NCI-H2227 treated with DMSO at 0.1 percent for 48 hours (cell line): Measurements from ENCODE around the gene BET1L.
"Not testable (repeated sequence)": the region's sequence is repeated elsewhere in the genome, so short reads cannot be mapped to it uniquely, and the experiment has no call there.

Experiments used
- DNase-seq: peaks from one replicate; lab custom pipeline; 2025; lab: John Stamatoyannopoulos, UW

BET1L gene

DNA sequence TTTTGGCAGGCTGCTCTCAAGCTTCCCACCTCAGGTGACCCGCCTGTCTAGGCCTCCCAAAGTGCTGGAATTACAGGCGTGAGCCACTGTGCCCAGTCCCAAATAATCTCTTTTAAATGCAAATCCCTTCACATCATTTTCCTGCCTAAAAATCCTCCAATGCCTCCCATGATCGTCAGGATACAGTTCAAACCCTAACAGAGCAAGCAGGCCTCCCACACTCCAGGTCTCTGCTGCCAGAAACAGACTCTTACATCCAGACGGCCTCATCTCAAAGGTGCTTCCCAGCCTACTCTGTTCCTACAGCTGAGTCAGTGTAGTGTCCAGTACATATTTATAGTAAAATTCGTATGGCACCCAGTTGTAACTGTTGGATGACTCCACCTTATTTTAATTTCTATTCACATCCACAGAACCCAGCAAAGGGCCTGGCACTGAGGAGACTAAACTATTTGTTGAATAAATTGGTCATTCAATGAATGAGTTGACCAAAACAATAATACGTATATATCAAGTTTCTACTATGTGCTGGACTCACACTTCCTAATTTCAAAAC is 20.7 kb upstream of the BET1L start:
- DNase-seq: no peak

GRCh38 chr11:225734-226453 is 18.7 kb upstream of the BET1L start:
- no peak for DNase-seq

DNA sequence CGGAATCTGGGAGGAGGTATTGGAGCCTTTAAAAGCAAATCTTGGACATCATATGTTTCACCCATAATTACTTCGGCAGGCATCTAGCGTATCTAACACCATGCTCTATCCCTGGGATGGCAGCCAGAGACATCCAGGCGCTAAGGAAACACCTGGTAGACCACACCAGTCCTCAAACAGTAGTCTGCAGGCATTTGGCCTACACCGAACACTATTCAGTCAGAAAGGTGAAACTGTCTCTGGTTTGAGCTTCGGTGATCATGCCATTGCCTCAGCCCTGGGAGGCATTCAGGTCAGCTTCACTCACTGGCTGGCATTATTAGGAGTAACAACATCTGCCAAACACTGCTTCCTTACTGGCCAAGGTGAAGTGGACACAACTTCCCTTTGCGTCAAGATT is 17.2 kb upstream of the BET1L start:
- DNase-seq: no peak

DNA sequence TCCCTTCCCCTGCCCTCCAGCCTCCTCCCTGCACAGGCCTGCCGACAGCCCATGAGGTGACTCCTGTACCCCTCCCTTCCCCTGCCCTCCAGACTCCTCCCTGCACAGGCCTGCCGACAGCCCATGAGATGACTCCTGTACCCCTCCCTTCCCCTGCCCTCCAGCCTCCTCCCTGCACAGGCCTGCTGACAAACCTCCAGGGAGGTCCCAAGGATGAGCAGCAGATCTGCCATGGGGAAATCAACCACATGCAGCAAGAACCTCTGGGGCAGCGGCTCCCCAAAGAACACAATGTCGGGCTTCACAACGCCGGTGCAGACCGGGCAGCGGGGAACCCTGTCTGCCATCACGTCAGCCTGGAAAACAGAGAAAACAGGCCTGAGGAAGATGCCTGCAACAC is 16.7 kb upstream of the BET1L start:
- no peak for DNase-seq

DNA sequence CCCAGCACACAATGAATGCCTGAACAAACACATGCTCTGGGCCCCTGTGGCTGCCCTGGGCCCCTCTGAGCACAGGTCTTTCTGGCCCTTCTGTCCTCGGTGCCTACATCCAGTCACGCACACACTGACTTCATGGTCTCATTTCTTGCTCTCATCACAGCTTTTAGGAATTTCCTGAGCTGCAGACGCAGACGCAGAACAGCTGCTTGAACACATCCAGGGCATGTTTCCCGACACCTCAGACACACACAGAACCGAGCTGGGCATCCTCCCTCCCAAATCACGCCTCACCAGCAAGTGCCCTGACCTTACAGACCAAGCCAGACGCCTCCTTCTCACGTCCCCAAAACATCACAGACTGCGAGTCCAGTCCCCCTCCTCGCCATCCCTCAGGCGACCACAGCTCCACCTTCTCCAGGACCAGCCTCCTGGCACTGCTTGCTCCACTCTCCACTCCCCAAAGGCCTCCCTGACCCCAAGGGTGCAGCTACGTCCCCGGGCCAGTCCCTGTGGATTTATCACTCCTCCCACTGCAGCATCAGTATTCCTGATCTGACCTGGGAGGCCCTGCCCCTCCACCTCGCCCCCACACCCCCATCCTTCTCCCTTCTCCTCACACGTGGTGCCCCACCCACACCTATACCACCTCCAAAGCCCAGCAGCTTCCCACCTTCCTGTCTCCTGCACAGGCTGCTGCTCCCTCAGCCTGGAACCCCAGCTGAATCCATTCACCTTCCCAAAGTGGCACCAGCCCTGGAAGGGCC is 16.0 kb upstream of the BET1L start:
- no peak for DNase-seq

DNA sequence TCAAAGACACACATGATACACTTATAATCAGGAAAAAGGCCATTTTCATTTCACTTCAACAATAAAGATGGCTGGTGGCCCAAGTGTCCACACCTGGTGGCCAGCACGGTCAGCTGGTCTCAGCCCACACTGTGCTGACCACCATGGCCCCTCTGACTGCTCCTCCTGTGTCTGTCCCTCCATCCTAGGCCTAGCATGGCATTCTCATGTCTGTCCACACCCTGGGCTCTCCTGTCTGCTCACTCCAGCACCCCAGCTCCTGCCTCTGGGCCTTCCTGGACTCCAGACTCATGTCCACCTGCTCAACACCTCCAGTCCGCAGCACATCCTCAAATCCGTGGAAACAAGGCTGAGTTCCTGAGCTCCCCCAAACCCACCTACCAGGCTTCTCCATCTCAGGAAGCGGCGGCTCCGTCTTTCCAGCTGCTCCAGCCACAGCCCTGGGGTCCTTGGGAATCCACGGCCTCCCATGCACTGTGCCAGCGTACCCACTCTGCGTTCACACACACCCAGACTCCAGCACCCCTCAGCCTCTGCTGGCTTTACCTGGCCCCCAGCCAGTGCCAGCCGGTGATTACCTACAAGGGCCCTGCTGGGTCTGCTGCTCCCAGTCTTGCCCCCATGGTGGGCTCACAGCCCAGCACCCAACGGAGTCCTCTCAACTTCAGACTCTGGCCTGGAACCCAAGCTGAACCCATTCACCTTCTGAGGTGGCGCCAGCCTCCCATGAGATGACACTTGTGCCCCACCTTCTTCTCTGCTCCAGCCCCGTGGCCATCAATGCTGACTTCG is 15.0 kb upstream of the BET1L start:
- DNase-seq: no peak

GRCh38 chr11:221539-221938 is 14.3 kb upstream of the BET1L start:
- no peak for DNase-seq

GRCh38 chr11:220641-221215 is 13.5 kb upstream of the BET1L start:
- DNase-seq: not testable (repeated sequence)

- DNase-seq: no peak
Measured at GRCh38 chr11:218815-219593, 11.8 kb upstream of the BET1L start.

- DNase-seq: no peak
Measured at GRCh38 chr11:217704-218103, 10.5 kb upstream of the BET1L start.

- no peak for DNase-seq
Measured at GRCh38 chr11:216081-216974, 9.1 kb upstream of the BET1L start.

- DNase-seq: no peak
Measured at GRCh38 chr11:215581-216037, 8.4 kb upstream of the BET1L start.

DNA sequence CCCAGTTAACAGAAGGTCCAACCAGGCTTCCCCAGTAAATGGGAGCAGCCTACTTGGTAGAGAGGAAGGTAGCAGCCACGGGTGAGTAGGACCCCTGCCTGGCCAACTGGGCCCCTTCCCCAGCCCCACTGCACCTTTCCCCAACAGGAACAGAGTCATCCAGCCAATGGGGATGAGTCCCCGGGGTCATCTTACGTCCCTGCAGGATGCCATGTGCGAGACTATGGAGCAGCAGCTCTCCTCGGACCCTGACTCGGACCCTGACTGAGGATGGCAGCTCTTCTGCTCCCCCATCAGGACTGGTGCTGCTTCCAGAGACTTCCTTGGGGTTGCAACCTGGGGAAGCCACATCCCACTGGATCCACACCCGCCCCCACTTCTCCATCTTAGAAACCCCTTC is 6.9 kb upstream of the BET1L start:
- DNase-seq: no peak

DNA sequence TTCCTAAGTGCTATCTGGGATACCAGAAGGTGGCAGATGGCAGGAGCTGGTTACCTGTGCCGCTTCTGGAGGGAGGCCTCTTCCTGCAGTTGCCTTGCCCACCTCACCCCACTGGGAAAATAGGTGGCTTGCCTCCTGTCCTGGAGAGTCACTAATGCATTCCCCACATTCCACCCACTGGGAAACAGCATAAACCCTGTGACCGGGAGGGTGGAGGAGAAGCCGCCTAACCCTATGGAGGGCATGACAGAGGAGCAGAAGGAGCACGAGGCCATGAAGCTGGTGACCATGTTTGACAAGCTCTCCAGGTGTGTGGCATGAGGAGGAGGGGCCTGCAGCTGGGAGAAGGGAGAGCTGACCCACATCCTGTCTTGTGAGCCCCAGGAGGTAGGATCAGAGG is 5.9 kb upstream of the BET1L start:
- no peak for DNase-seq

DNA sequence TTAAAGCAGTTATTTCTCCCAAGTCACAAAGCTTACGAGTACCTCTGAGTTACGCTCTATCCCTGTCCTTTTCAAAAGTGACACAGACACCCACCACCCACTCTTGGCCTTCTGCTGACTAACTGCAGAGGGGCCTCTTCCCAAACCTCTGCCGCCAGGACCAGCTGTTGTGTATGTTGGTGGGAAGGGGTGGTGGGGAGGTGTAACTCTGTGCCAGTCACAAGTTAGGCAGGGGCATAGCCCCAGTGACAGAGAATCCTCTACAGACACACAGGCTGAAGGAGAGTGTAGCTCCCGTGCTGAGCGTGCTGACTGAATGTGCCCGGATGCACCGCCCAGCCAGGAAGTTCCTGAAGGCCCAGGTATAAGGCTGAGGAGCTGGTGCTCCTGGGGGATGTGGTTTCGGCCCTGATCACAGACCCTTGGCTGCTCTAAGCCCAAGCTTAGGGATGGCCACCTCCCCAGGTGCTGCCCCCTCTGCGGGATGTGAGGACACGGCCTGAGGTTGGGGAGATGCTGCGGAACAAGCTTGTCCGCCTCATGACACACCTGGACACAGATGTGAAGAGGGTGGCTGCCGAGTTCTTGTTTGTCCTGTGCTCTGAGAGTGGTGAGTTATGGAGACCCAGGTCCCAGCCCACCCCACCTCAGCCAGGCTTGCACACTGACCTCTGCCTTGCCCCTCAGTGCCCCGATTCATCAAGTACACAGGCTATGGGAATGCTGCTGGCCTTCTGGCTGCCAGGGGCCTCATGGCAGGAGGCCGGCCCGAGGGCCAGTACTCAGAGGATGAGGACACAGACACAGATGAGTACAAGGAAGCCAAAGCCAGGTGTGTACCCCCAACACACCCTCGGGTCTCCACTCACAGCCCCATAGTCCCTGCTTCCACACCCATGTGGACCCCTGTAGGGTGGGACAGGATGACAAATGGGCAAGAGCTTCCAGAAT is 5.2 kb upstream of the BET1L start:
- DNase-seq: no peak

DNA sequence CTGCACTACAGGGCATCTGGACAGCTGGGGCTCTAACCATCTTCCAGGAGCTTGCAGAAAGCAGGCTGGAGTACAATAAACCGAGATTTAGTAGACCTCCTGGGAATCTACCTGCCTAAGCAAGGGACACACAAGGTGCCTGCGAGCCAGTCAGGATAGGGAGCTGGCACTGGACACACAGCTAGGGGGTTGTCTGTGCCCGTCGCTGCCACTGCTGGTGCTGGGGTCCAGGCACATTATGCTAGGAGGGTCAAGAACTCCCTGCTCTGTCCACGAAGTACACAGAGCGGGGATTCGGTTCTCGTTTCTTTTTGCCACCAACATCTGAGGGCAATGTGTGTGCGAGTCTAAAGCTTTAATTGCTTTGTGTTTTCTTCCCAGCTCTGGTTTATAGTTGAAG is 4.5 kb upstream of the BET1L start:
- DNase-seq: no peak

DNA sequence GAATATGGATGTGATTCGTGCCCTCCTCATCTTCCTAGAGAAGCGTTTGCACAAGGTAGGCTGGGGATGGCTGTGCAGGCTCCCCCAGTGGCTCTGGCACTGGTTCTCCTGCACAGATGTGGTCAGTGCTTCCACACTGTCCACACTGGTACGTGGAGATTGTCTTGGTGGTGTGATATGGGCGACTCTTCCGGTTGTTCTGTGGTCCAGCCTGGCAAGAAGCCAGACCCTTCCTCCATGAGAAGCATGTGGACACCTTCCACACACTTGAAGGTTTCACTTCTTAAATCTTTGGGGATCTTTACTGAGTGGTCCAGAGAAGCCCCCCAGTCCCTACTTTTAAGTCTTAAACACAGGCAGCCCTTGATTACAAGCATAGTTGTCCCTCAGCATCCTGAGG is 4.1 kb upstream of the BET1L start:
- DNase-seq: no peak

DNA sequence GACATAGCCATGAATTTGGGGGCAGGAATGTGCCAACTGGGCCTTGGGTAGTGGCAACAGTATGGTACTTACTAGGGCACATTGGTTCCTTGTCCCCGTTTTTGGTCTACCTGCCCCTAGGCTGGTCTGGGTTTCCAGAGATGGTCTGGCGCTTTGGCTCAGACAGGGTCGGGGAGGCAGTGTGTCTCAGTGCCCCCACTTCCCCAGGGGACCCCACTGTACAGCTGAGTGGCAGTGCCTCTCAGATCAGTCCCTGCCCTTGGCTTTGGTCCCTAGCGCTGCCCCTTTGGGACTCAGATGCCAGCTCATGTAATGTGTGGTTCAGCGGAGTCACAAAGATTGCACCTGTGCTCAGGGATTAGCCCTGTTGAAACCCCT is 3.6 kb upstream of the BET1L start:
- DNase-seq: no peak

DNA sequence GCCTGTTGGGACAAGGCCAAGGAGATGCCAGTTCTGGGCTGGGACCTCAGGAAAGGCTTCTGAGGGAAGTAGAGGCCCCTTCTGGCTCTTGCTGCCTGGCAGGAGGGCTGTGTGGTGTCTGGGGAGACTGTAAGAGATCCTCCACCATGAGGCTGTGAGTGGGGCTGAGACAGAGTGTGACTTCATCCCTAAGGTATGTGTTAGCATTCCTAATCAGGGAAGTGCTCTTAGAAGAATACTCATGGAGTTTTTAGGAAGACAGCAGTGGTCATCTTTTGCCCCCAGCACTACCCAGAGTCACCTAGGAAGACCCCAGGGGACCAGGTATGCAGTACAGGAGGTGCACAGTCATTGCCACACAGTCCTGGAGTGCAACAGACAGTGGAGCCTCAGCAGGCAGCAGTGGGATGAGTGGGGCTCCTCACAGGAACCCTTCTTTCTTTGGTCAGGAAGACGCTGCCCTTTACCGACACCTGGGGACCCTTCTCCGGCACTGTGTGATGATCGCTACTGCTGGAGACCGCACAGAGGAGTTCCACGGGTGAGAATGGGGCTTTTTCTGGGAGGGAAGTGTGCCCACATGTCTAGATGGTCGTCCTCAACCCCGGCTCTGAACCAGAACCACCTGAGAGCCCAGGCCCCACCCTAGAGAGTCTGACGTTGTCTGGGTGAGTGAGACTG is 3.1 kb upstream of the BET1L start:
- DNase-seq: no peak
